OCI-LY7 (cell line): ENCODE data around the gene PALLD. TPM values are rescaled to one million over a fixed set of nuclear protein-coding genes. Genes with fewer than 3 reads are reported as not detected.

Experiments used
- BruUV-seq: library from RNA; stranded (reverse); fragments of 400-500 nt; replicated peaks from 2 replicates; lab custom pipeline; 2021; lab: Mats Ljungman, UMichigan
- CTCF ChIA-PET: fragments of 300-600 bp; sonication (Branson Sonifier 250); formaldehyde crosslinking; loops from one replicate; lab custom pipeline; 2022; ENCODE audit warnings: antibody characterized with exemption; ENCODE audit not compliant: unreplicated experiment; lab: Charles Lee
- POLR2A ChIA-PET: fragments of 300-600 bp; sonication (Branson Sonifier 250); formaldehyde crosslinking; loops from one replicate; lab custom pipeline; 2022; ENCODE audit warnings: antibody characterized with exemption; lab: Charles Lee
- DNase-seq: peaks from one replicate; pipeline ENCODE4 v3.0.0-alpha.2; 2015; ENCODE audit warnings: low spot score
- H2AFZ ChIP-seq: fragments of 200-600 bp; sonication (generic), shearing (Covaris generic); 2 replicates; pipeline ENCODE4 v1.6.1; 2014; ENCODE audit warnings: mild to moderate bottlenecking, antibody characterized with exemption, low read length, moderate library complexity
- H3K27ac ChIP-seq: fragments of 200-600 bp; sonication (generic); 2 replicates; pipeline ENCODE4 v1.5.1; 2014; ENCODE audit warnings: mixed run types, low read depth, mild to moderate bottlenecking, moderate library complexity, low read length, inconsistent platforms; ENCODE audit not compliant: poor library complexity, severe bottlenecking
- H3K36me3 ChIP-seq: fragments of 200-600 bp; sonication (generic); 2 replicates; pipeline ENCODE4 v1.6.1; 2014; ENCODE audit warnings: mild to moderate bottlenecking, antibody characterized with exemption, low read length, moderate library complexity, mixed read lengths; ENCODE audit not compliant: insufficient read depth
- H3K4me1 ChIP-seq: fragments of 200-600 bp; sonication (generic); 2 replicates; pipeline ENCODE4 v1.5.1; 2014; ENCODE audit warnings: mild to moderate bottlenecking, low read length; ENCODE audit not compliant: insufficient read depth, poor library complexity, severe bottlenecking
- H3K4me2 ChIP-seq: fragments of 200-600 bp; sonication (generic); 2 replicates; pipeline ENCODE4 v1.6.1; 2014; ENCODE audit warnings: mild to moderate bottlenecking, low read length
- H3K4me3 ChIP-seq: fragments of 200-600 bp; sonication (generic); 2 replicates; pipeline ENCODE4 v1.5.1; 2014; ENCODE audit warnings: mild to moderate bottlenecking, low read depth, low read length; ENCODE audit not compliant: poor library complexity, severe bottlenecking
- H3K79me2 ChIP-seq: fragments of 200-600 bp; sonication (generic); 2 replicates; pipeline ENCODE4 v1.6.1; 2016; ENCODE audit warnings: low read depth, mild to moderate bottlenecking, low read length, moderate library complexity, mixed read lengths; ENCODE audit not compliant: insufficient read depth
- H3K9me2 ChIP-seq: fragments of 200-600 bp; sonication (generic); 2 replicates; pipeline ENCODE4 v1.6.1; 2016; ENCODE audit warnings: mild to moderate bottlenecking, low read length, mixed read lengths; ENCODE audit not compliant: insufficient read depth
- H3K9me3 ChIP-seq: fragments of 200-600 bp; sonication (generic); 2 replicates; pipeline ENCODE4 v1.6.1; 2014; ENCODE audit warnings: mild to moderate bottlenecking, mixed run types, low read length, mixed read lengths
- H4K20me1 ChIP-seq: fragments of 200-600 bp; sonication (generic); 2 replicates; pipeline ENCODE4 v1.6.1; 2014; ENCODE audit warnings: mild to moderate bottlenecking, antibody characterized with exemption, low read length, moderate library complexity, mixed read lengths; ENCODE audit not compliant: insufficient read depth
- CTCF ChIP-seq: fragments of 200-600 bp; sonication (generic); conservative IDR thresholded peaks from 2 replicates; pipeline ENCODE4 v1.5.1; 2014; ENCODE audit warnings: mild to moderate bottlenecking, antibody characterized with exemption, low read length, moderate library complexity, mixed read lengths
- EZH2phosphoT487 ChIP-seq: fragments of 200-600 bp; sonication (generic); IDR thresholded peaks from 2 replicates; pipeline ENCODE4 v1.6.1; 2018; ENCODE audit warnings: low read depth, borderline replicate concordance, mild to moderate bottlenecking, mixed run types, antibody characterized with exemption, low read length, moderate library complexity, mixed read lengths
- intact Hi-C: fragments of 100-400 bp; cut with micrococcal nuclease; formaldehyde crosslinking; loops from one replicate; pipeline ENCODE4 v1.10.0; 2022; ENCODE audit not compliant: unreplicated experiment
- total RNA-seq, 2 experiments: library from RNA; depleted of rRNA in 1 of 2; stranded (reverse); fragments of >200 nt in 1 of 2; shearing (Covaris generic) in 1 of 2; gene quantifications; 2 replicates each; pipeline ENCODE4 v1.2.3, GENCODE V29; 2014 to 2022

Gene PALLD
- total RNA-seq, 2 experiments from 2014 or later, result 0.73 to 2.8 TPM

GRCh38 chr4:168598191-168598590 is 101.3 kb downstream of the PALLD start:
- Histone ChIP-seq H2AFZ (no peak overlapping the region), H3K9me2 (no peaks in the 10 kb centered on the region), H3K36me3 (no peaks in the 10 kb centered on the region), H3K4me2 (no peak overlapping the region), H3K4me3 (no peak overlapping the region), H3K4me1 (no peaks in the 10 kb centered on the region), H3K9me3 (no peaks in the 10 kb centered on the region), H4K20me1 (no peaks in the 10 kb centered on the region), H3K79me2 (no peaks in the 10 kb centered on the region), H3K27ac (no peak overlapping the region)
- BruUV-seq, result no TSS peak
- ChIA-PET POLR2A (interaction anchor here (0.8 kb wide), 1 partner anchor 11 kb away, joined by 4 read pairs; no protein-coding TSS in a partner anchor), CTCF (no interaction called here)
- DNase-seq, result no peak
- no peak for TF ChIP-seq EZH2phosphoT487
- no peak for TF ChIP-seq CTCF
- intact Hi-C loops, result no loop called here

- no peak for TF ChIP-seq CTCF
- Histone ChIP-seq H3K79me2 (no peaks in the 10 kb centered on the region), H3K4me1 (no peaks in the 10 kb centered on the region), H3K4me2 (no peak overlapping the region), H3K4me3 (no peak overlapping the region), H3K9me3 (no peaks in the 10 kb centered on the region), H2AFZ (no peak overlapping the region), H3K27ac (no peak overlapping the region), H4K20me1 (no peaks in the 10 kb centered on the region), H3K36me3 (no peaks in the 10 kb centered on the region), H3K9me2 (no peaks in the 10 kb centered on the region)
- ChIA-PET CTCF (no interaction called here), POLR2A (interaction anchor here (0.7 to 1.2 kb wide), 4 partner anchors 9 to 71 kb away, joined by 3 to 4 read pairs (median 3); no protein-coding TSS in a partner anchor)
- BruUV-seq, result no TSS peak
- no peak for DNase-seq
- intact Hi-C loops, result no loop called here
Observed at GRCh38 chr4:168600796-168601583, 104.1 kb downstream of the PALLD start.

- no peaks in the 10 kb centered on the region for H3K9me2 ChIP-seq
- CTCF ChIA-PET, result no interaction called here
- no peak for DNase-seq
- intact Hi-C loops, result no loop called here
- H3K4me3 ChIP-seq, result no peak overlapping the region
- no peak overlapping the region for H3K27ac ChIP-seq
- H4K20me1 ChIP-seq, result no peaks in the 10 kb centered on the region
- TF ChIP-seq EZH2phosphoT487 (no peak), CTCF (no peak)
- H3K79me2 ChIP-seq, result no peaks in the 10 kb centered on the region
- no peak overlapping the region for H2AFZ ChIP-seq
- H3K9me3 ChIP-seq, result no peaks in the 10 kb centered on the region
- no peaks in the 10 kb centered on the region for H3K4me1 ChIP-seq
- H3K4me2 ChIP-seq, result no peak overlapping the region
- no peaks in the 10 kb centered on the region for H3K36me3 ChIP-seq
- POLR2A ChIA-PET, result interaction anchor here (1.2 kb wide), 1 partner anchor 8 kb away, joined by 3 read pairs; no protein-coding TSS in a partner anchor
- no TSS peak for BruUV-seq
Observed at GRCh38 chr4:168601899-168602298, 105.0 kb downstream of the PALLD start.
